Left hindlimb (tissue), 1 donor: ENCODE data around the gene FICD.
A peak's percentile ranks its signal among the peaks of the same experiment; 100 is the strongest.
"Not testable (repeated sequence)": the region's sequence is repeated elsewhere in the genome, so short reads cannot be mapped to it uniquely, and the experiment has no call there.

ENCODE experiments used
- DNase-seq: peaks from one replicate; pipeline ENCODE4 v3.0.0-alpha.2; 2018

The FICD gene

GRCh38 chr12:108538616-108539195, 23.6 kb downstream of the FICD start:
- no peak for DNase-seq

- no peak for DNase-seq
Observed at GRCh38 chr12:108542320-108542719, 27.2 kb downstream of the FICD start.

GRCh38 chr12:108543652-108544051, 28.6 kb downstream of the FICD start:
- no peak for DNase-seq

GRCh38 chr12:108547686-108548085, 32.6 kb downstream of the FICD start:
- no peak for DNase-seq

GRCh38 chr12:108548954-108549521, 34.0 kb downstream of the FICD start:
- no peak for DNase-seq

GRCh38 chr12:108551535-108551934, 36.5 kb downstream of the FICD start:
- no peak for DNase-seq

GRCh38 chr12:108553799-108554198, 38.7 kb downstream of the FICD start:
- DNase-seq, result no peak

- not testable (repeated sequence) for DNase-seq
Observed at GRCh38 chr12:108555383-108555782, 40.3 kb downstream of the FICD start.

- no peak for DNase-seq
Observed at GRCh38 chr12:108559007-108559655, 44.1 kb downstream of the FICD start.

GRCh38 chr12:108559748-108560147, 44.7 kb downstream of the FICD start:
- no peak for DNase-seq

GRCh38 chr12:108560321-108560721, 45.2 kb downstream of the FICD start:
- no peak for DNase-seq

GRCh38 chr12:108560752-108561719, 46.0 kb downstream of the FICD start, which contains the start of gene SART3:
TSS of gene SART3 (minus strand) at chr12:108561173. CDS start at chr12:108561154, 19 bp downstream.
- peak; percentile 90 for DNase-seq

- DNase-seq, result no peak
Observed at GRCh38 chr12:108561852-108562347, 46.8 kb downstream of the FICD start.

- peak; percentile 99 for DNase-seq
Observed at GRCh38 chr12:108562348-108563135, 47.5 kb downstream of the FICD start, which contains the start of gene ISCU. TSS of gene ISCU (plus strand) at chr12:108562596. CDS start at chr12:108562623, 27 bp downstream.

GRCh38 chr12:108563136-108563803, 48.2 kb downstream of the FICD start:
- DNase-seq, result peak; percentile 89

GRCh38 chr12:108563804-108564151, 48.7 kb downstream of the FICD start:
- no peak for DNase-seq

GRCh38 chr12:108564724-108565123, 49.6 kb downstream of the FICD start:
- DNase-seq, result no peak

- no peak for DNase-seq
Observed at GRCh38 chr12:108565146-108565545, 50.1 kb downstream of the FICD start.

- no peak for DNase-seq
Observed at GRCh38 chr12:108565976-108566375, 50.9 kb downstream of the FICD start.

- DNase-seq, result no peak
Observed at GRCh38 chr12:108566452-108566851, 51.4 kb downstream of the FICD start.
